ENCODE results near the gene LAMA5.

DNA sequence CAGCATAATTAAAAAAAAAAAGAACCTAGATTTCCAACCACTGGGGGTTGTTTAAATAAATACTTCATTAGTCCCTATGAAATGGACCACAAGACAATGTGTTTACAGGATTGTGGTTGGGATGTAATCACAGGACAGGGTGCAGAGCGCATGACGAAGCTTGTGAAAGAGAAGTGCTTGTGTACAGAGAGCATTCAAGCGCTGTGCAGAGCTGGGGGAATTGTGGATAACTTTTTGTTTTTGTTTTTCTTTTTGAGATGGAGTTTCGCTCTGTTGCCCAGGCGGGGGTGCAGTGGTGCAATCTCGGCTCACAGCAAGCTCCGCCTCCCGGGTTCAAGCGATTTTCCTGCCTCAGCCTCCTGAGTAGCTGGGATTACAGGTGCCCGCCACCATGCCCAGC, 22.3 kb downstream of the LAMA5 start:
- TF ChIP-seq JUN (IDR thresholded peaks at IDR 0.05) (no peak), CHD2 (IDR thresholded peaks at IDR 0.05; ENCODE audit: low read length, partially characterized antibody) (no peak), CEBPB (IDR thresholded peaks at IDR 0.05) (no peak), PHF8 (IDR thresholded peaks at IDR 0.05; ENCODE audit: borderline replicate concordance, low read depth) (no peak)
- TF ChIP-seq, protein P1, sequence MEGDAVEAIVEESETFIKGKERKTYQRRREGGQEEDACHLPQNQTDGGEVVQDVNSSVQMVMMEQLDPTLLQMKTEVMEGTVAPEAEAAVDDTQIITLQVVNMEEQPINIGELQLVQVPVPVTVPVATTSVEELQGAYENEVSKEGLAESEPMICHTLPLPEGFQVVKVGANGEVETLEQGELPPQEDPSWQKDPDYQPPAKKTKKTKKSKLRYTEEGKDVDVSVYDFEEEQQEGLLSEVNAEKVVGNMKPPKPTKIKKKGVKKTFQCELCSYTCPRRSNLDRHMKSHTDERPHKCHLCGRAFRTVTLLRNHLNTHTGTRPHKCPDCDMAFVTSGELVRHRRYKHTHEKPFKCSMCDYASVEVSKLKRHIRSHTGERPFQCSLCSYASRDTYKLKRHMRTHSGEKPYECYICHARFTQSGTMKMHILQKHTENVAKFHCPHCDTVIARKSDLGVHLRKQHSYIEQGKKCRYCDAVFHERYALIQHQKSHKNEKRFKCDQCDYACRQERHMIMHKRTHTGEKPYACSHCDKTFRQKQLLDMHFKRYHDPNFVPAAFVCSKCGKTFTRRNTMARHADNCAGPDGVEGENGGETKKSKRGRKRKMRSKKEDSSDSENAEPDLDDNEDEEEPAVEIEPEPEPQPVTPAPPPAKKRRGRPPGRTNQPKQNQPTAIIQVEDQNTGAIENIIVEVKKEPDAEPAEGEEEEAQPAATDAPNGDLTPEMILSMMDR (IDR thresholded peaks at IDR 0.05): no peak

Measured in A549 (cell line).